Liver (tissue), 9 donors: Measurements from ENCODE around the gene S100A1. TPM values are rescaled to one million over a fixed set of nuclear protein-coding genes. Genes with fewer than 3 reads are reported as not detected.

Experiments
- DNase-seq: peaks from one replicate; pipeline ENCODE4 v3.0.0-alpha.2; 2017; ENCODE audit warnings: low spot score
- H3K27ac ChIP-seq, 2 donors: one replicate each; pipeline ENCODE4 v1.7.0; 2013; ENCODE audit warnings: inconsistent platforms in 2 of 2, low read length in 2 of 2, control low read depth in 1 of 2, low read depth in 1 of 2, mild to moderate bottlenecking in 1 of 2
- H3K27me3 ChIP-seq, 4 donors: one replicate each; pipeline versions ENCODE4 v1.6.1 to v1.7.0; 2013; ENCODE audit warnings: low read length in 3 of 4, inconsistent platforms in 1 of 4, mild to moderate bottlenecking in 1 of 4, moderate library complexity in 1 of 4; ENCODE audit not compliant: control insufficient read depth in 4 of 4, insufficient read depth in 4 of 4
- H3K36me3 ChIP-seq, 4 donors: one replicate each; pipeline versions ENCODE4 v1.6.1 to v1.7.0; 2013; ENCODE audit warnings: low read length in 3 of 4, mild to moderate bottlenecking in 3 of 4, low read depth in 1 of 4, moderate library complexity in 1 of 4; ENCODE audit not compliant: control insufficient read depth in 4 of 4, insufficient read depth in 3 of 4
- H3K4me1 ChIP-seq, 4 donors: one replicate each; pipeline versions ENCODE4 v1.6.1 to v1.7.0; 2013; ENCODE audit warnings: low read length in 3 of 4, mild to moderate bottlenecking in 3 of 4, moderate library complexity in 1 of 4; ENCODE audit not compliant: control insufficient read depth in 4 of 4, insufficient read depth in 4 of 4
- H3K4me3 ChIP-seq, 3 donors: one replicate each; pipeline versions ENCODE4 v1.6.1 to v1.7.0; 2013; ENCODE audit warnings: low read length in 3 of 3, control low read depth in 1 of 3, low read depth in 1 of 3, mild to moderate bottlenecking in 1 of 3
- H3K9ac ChIP-seq, 2 donors: one replicate each; pipeline ENCODE4 v1.7.0; 2013; ENCODE audit warnings: low read length in 2 of 2, mild to moderate bottlenecking in 2 of 2, moderate library complexity in 2 of 2, control low read depth in 1 of 2, low read depth in 1 of 2
- H3K9me3 ChIP-seq, 4 donors: one replicate each; pipeline versions ENCODE4 v1.6.1 to v1.7.0; 2013; ENCODE audit warnings: low read length in 3 of 4; ENCODE audit not compliant: control insufficient read depth in 4 of 4
- ATF3 ChIP-seq: IDR thresholded peaks from 2 replicates; pipeline ENCODE4 v1.6.1; 2016; ENCODE audit warnings: antibody characterized with exemption
- CTCF ChIP-seq: fragments of 150-350 bp; IDR thresholded peaks from 2 replicates; pipeline ENCODE4 v1.5.1; 2017; ENCODE audit warnings: improper control_type of control experiment, low read depth, low read length; ENCODE audit not compliant: missing input control
- EGR1 ChIP-seq, 2 donors: IDR thresholded peaks; 2 replicates each; pipeline ENCODE4 v1.6.1; 2016 to 2018; ENCODE audit warnings: antibody characterized with exemption in 2 of 2, low read depth in 2 of 2
- FOXA1 ChIP-seq: IDR thresholded peaks from 2 replicates; pipeline ENCODE4 v1.6.1; 2016; ENCODE audit warnings: antibody characterized with exemption
- FOXA2 ChIP-seq: IDR thresholded peaks from 2 replicates; pipeline ENCODE4 v1.6.1; 2016; ENCODE audit warnings: antibody characterized with exemption
- GABPA ChIP-seq, 2 donors: IDR thresholded peaks in 1 of 2; conservative IDR thresholded peaks in 1 of 2; 2 replicates each; pipeline ENCODE4 v1.6.1; 2016; ENCODE audit warnings: antibody characterized with exemption in 2 of 2, mild to moderate bottlenecking in 1 of 2, moderate library complexity in 1 of 2
- HNF4A ChIP-seq, 2 donors: conservative IDR thresholded peaks; 2 replicates each; pipeline ENCODE4 v1.6.1; 2016; ENCODE audit warnings: antibody characterized with exemption in 2 of 2, mild to moderate bottlenecking in 2 of 2
- HNF4G ChIP-seq: IDR thresholded peaks from 2 replicates; pipeline ENCODE4 v1.6.1; 2016; ENCODE audit warnings: antibody characterized with exemption
- JUND ChIP-seq, 2 donors: IDR thresholded peaks; 2 replicates each; pipeline ENCODE4 v1.6.1; 2016; ENCODE audit warnings: antibody characterized with exemption in 2 of 2
- MAX ChIP-seq: IDR thresholded peaks from 2 replicates; pipeline ENCODE4 v1.6.1; 2016; ENCODE audit warnings: antibody characterized with exemption
- NR2F2 ChIP-seq: IDR thresholded peaks from 2 replicates; pipeline ENCODE4 v1.6.1; 2016; ENCODE audit warnings: antibody characterized with exemption
- RAD21 ChIP-seq, 2 donors: IDR thresholded peaks; 2 replicates each; pipeline ENCODE4 v1.6.1; 2016; ENCODE audit warnings: antibody characterized with exemption in 2 of 2, mild to moderate bottlenecking in 2 of 2
- REST ChIP-seq: IDR thresholded peaks from 2 replicates; pipeline ENCODE4 v1.6.1; 2016; ENCODE audit warnings: antibody characterized with exemption, mild to moderate bottlenecking
- RXRA ChIP-seq, 2 donors: IDR thresholded peaks; 2 replicates each; pipeline ENCODE4 v1.6.1; 2017 to 2018; ENCODE audit warnings: antibody characterized with exemption in 2 of 2, mild to moderate bottlenecking in 1 of 2
- SP1 ChIP-seq: IDR thresholded peaks from 2 replicates; pipeline ENCODE4 v1.6.1; 2018; ENCODE audit warnings: antibody characterized with exemption, mild to moderate bottlenecking
- TAF1 ChIP-seq: conservative IDR thresholded peaks from 2 replicates; pipeline ENCODE4 v1.6.1; 2016; ENCODE audit warnings: antibody characterized with exemption, mild to moderate bottlenecking
- YY1 ChIP-seq: IDR thresholded peaks from 2 replicates; pipeline ENCODE4 v1.6.1; 2016; ENCODE audit warnings: antibody characterized with exemption, mild to moderate bottlenecking
- ZBTB33 ChIP-seq: IDR thresholded peaks from 2 replicates; pipeline ENCODE4 v1.6.1; 2016; ENCODE audit warnings: antibody characterized with exemption
- WGBS: extraction: QIAGEN DNeasy Blood & Tissue Kit; methylation state at CpG from one replicate; pipeline ENCODE4 v1.1.7; 2013; 5-methylcytosine and 5-hydroxymethylcytosine counted together
- polyA plus RNA-seq, 2 donors: library from polyadenylated mRNA; stranded (reverse) in 1 of 2; unstranded in 1 of 2; fragments of 200-250 nt in 1 of 2; fragments of >200 nt in 1 of 2; fragmentation: Nextera tagmentation in 1 of 2; extraction: Ambion mirVana in 1 of 2; gene quantifications; one replicate each; pipeline versions ENCODE4 v1.2.1 to v1.2.3, GENCODE V29; 2013 to 2015
- total RNA-seq, 2 donors: library from RNA; depleted of rRNA; stranded (reverse); fragments of >200 nt; gene quantifications; one replicate each; pipeline ENCODE4 v1.2.3, GENCODE V29; 2014
- donor health status: healthy.
- donor health status: healthy.
- donor health status: healthy.
- donor health status: healthy.
- donor health status: healthy.

Gene S100A1
- total and polyA plus RNA-seq, 4 donors = 0.21 to 0.33 (median 0.29) TPM

- Histone ChIP-seq H3K9me3 (no peaks in the 10 kb centered on the region), H3K36me3 (no peaks in the 10 kb centered on the region), H3K27me3 (no peaks in the 10 kb centered on the region), H3K4me1 (no peaks in the 10 kb centered on the region), H3K27ac (no peak overlapping the region), H3K9ac (no peak overlapping the region), H3K4me3 (no peak overlapping the region)
- TF ChIP-seq SP1 (no peak), GABPA (IDR thresholded peaks at IDR 0.05 in 1 of 2, conservative IDR thresholded peaks at IDR 0.05 in 1 of 2) (no peak), NR2F2 (no peak), ZBTB33 (no peak), RXRA (IDR thresholded peaks at IDR 0.05) (no peak), CTCF (no peak), EGR1 (IDR thresholded peaks at IDR 0.05; ENCODE audit: low read depth in 2 of 2) (no peak)
- WGBS = 77% methylated on average over 4 of the region's 4 CpGs
- DNase-seq = no peak
Measured at GRCh38 chr1:153592748-153593147, 35.5 kb upstream of the S100A1 start.

GRCh38 chr1:153597206-153597605, 31.0 kb upstream of the S100A1 start:
- 94% methylated on average over 6 of the region's 6 CpGs for WGBS
- H3K27ac ChIP-seq = no peak overlapping the region
- H3K9me3 ChIP-seq = no peaks in the 10 kb centered on the region
- no peaks in the 10 kb centered on the region for H3K4me1 ChIP-seq
- no peak overlapping the region for H3K4me3 ChIP-seq
- TF ChIP-seq JUND (IDR thresholded peaks at IDR 0.05) (no peak), ATF3 (no peak), ZBTB33 (no peak), EGR1 (IDR thresholded peaks at IDR 0.05; ENCODE audit: low read depth in 2 of 2) (no peak), YY1 (no peak), REST (no peak), RXRA (IDR thresholded peaks at IDR 0.05) (no peak), TAF1 (no peak), NR2F2 (no peak), CTCF (no peak), GABPA (IDR thresholded peaks at IDR 0.05 in 1 of 2, conservative IDR thresholded peaks at IDR 0.05 in 1 of 2) (no peak), HNF4A (conservative IDR thresholded peaks at IDR 0.05) (no peak), FOXA1 (no peak), HNF4G (no peak), MAX (no peak), RAD21 (IDR thresholded peaks at IDR 0.05) (no peak), FOXA2 (no peak), SP1 (no peak)
- H3K9ac ChIP-seq = no peak overlapping the region
- no peaks in the 10 kb centered on the region for H3K27me3 ChIP-seq
- no peak for DNase-seq
- H3K36me3 ChIP-seq = no peaks in the 10 kb centered on the region
